ENCODE data around the gene CTSW.

CTSW gene

GRCh38 chr11:65868076-65868667, 11.5 kb upstream of the CTSW start:
- peak in 1 of 3 experiments; percentile 36 for DNase-seq

GRCh38 chr11:65868907-65869306, 10.7 kb upstream of the CTSW start:
- no peak for DNase-seq

GRCh38 chr11:65869643-65870306, 9.9 kb upstream of the CTSW start:
- no peak for DNase-seq

GRCh38 chr11:65870307-65870658, 9.4 kb upstream of the CTSW start:
- DNase-seq, result no peak

- peak; percentile 33 to 65 (median 63) for DNase-seq
Measured at GRCh38 chr11:65870706-65871681, 8.6 kb upstream of the CTSW start.

GRCh38 chr11:65871811-65872548, 7.7 kb upstream of the CTSW start:
- DNase-seq, result no peak

GRCh38 chr11:65872586-65873317, 6.9 kb upstream of the CTSW start, which contains the start of gene EFEMP2:
Gene EFEMP2, minus strand, starts transcription at chr11:65872800. Its CDS starts 446 bp downstream, at chr11:65872354.
- DNase-seq, result no peak

GRCh38 chr11:65873318-65874156, 6.1 kb upstream of the CTSW start:
- DNase-seq, result peak; percentile 91 to 97 (median 96)

GRCh38 chr11:65880027-65880426, 390 bp downstream of the CTSW start:
- DNase-seq, result no peak

GRCh38 chr11:65880844-65881421, 1.3 kb downstream of the CTSW start:
- no peak for DNase-seq

GRCh38 chr11:65882120-65883057, 2.8 kb downstream of the CTSW start:
- no peak for DNase-seq

GRCh38 chr11:65883058-65883761, 3.6 kb downstream of the CTSW start:
- DNase-seq, result no peak

GRCh38 chr11:65883786-65884715, 4.4 kb downstream of the CTSW start:
- DNase-seq, result no peak

GRCh38 chr11:65884716-65885092, 5.1 kb downstream of the CTSW start:
- peak; percentile 60 to 86 (median 70) for DNase-seq

- DNase-seq, result no peak
Measured at GRCh38 chr11:65885231-65885630, 5.6 kb downstream of the CTSW start.

- no peak for DNase-seq
Measured at GRCh38 chr11:65885808-65886536, 6.3 kb downstream of the CTSW start.

Data from NCI-H1417 (cell line).